HepG2 (cell line): ENCODE data around the gene SLC6A4. TPM values are rescaled to one million over a fixed set of nuclear protein-coding genes. Genes with fewer than 3 reads are reported as not detected.

Source experiments
- ATAC-seq: fragments of 200-7000 bp; cut with Tn5 transposase; 3 replicates; pipeline ENCODE4 v1.9.1; 2020; ENCODE audit warnings: mild to moderate bottlenecking, moderate library complexity
- BruUV-seq: library from RNA; stranded (reverse); fragments of 400-500 nt; replicated peaks from 2 replicates; lab custom pipeline; 2021; lab: Mats Ljungman, UMichigan
- CTCF ChIA-PET: fragments of 300-600 bp; formaldehyde crosslinking; extraction: SDS; loops from one replicate; lab custom pipeline; 2021; ENCODE audit warnings: low total read pairs, inconsistent platforms, low intra/inter-chr PET ratio; lab: Yijun Ruan, JAX
- POLR2A ChIA-PET: fragments of 350-600 bp; sonication (Branson Sonifier 250); formaldehyde crosslinking; loops from one replicate; lab custom pipeline; 2020; ENCODE audit warnings: antibody characterized with exemption, inconsistent platforms; lab: Yijun Ruan, JAX
- DNase-seq: peaks from one replicate; pipeline ENCODE4 v3.0.0-alpha.2; 2015; ENCODE audit warnings: low spot score
- FAIRE-seq: peaks from 3 replicates; lab custom pipeline; 2011; peaks lifted over from hg19 to GRCh38; lab: Jason Lieb, UNC
- H2AFZ ChIP-seq: one replicate; pipeline ENCODE4 v1.6.1; 2011; ENCODE audit warnings: low read length, inconsistent platforms
- H3K27ac ChIP-seq: fragments of 300-600 bp; 3 replicates; pipeline ENCODE4 v1.8.0; 2011; ENCODE audit warnings: mixed run types, mild to moderate bottlenecking, mixed read lengths, low read length, inconsistent platforms; ENCODE audit not compliant: insufficient read depth; ENCODE audit errors: extremely low read length
- H3K27me3 ChIP-seq, 2 experiments: fragments of 200-600 bp in 1 of 2; 2 replicates in 1 of 2; 3 replicates in 1 of 2; pipeline versions ENCODE4 v1.6.0 to v1.8.0; 2011; ENCODE audit warnings: low read length in 2 of 2, mild to moderate bottlenecking in 2 of 2, moderate library complexity in 2 of 2, inconsistent platforms in 1 of 2; ENCODE audit not compliant: insufficient read depth in 2 of 2, control insufficient read depth in 1 of 2
- H3K36me3 ChIP-seq, 2 experiments: fragments of 200-600 bp in 1 of 2; replicated peaks in 1 of 2; 2 replicates in 1 of 2; 3 replicates in 1 of 2; pipeline versions ENCODE4 v1.5.1 to v1.8.0; 2011; ENCODE audit warnings: low read length in 2 of 2, inconsistent platforms in 1 of 2; ENCODE audit not compliant: insufficient read depth in 2 of 2, control insufficient read depth in 1 of 2
- H3K4me1 ChIP-seq: 2 replicates; pipeline ENCODE4 v1.5.1; 2012; ENCODE audit warnings: low read length, inconsistent platforms; ENCODE audit not compliant: insufficient read depth
- H3K4me2 ChIP-seq: 2 replicates; pipeline ENCODE4 v1.6.0; 2011; ENCODE audit warnings: low read depth, low read length, inconsistent platforms
- H3K4me3 ChIP-seq, 3 experiments: fragments of 200-600 bp in 1 of 3; sonication (generic), shearing (Covaris generic) in 1 of 3; replicated peaks in 1 of 3; 2 replicates each; pipeline ENCODE4 v1.5.1; 2011 to 2016; ENCODE audit warnings: low read length in 3 of 3, inconsistent platforms in 2 of 3, low read depth in 2 of 3, mild to moderate bottlenecking in 2 of 3, control low read depth in 1 of 3, mixed read lengths in 1 of 3; ENCODE audit not compliant: insufficient read depth in 1 of 3
- H3K79me2 ChIP-seq: one replicate; pipeline ENCODE4 v1.6.1; 2011; ENCODE audit warnings: low read length, inconsistent platforms; ENCODE audit not compliant: insufficient read depth
- H3K9ac ChIP-seq: 2 replicates; pipeline ENCODE4 v1.6.0; 2011; ENCODE audit warnings: mild to moderate bottlenecking, low read depth, low read length, inconsistent platforms; ENCODE audit not compliant: insufficient read depth
- H3K9me3 ChIP-seq: 2 replicates; pipeline ENCODE4 v1.5.1; 2012; ENCODE audit warnings: mild to moderate bottlenecking, low read length
- H4K20me1 ChIP-seq: 2 replicates; pipeline ENCODE4 v1.6.0; 2011; ENCODE audit warnings: inconsistent platforms, mild to moderate bottlenecking, low read length, moderate library complexity; ENCODE audit not compliant: insufficient read depth
- GATAD2A ChIP-seq: IDR thresholded peaks from 2 replicates; pipeline ENCODE4 v1.6.1; 2016
- PHF20 ChIP-seq: sonication (generic); formaldehyde crosslinking; IDR thresholded peaks from 2 replicates; pipeline ENCODE4 v1.5.0; 2020; ENCODE audit warnings: mild to moderate bottlenecking, missing genetic modification reagents
- PITX1 ChIP-seq: sonication (generic); formaldehyde crosslinking; IDR thresholded peaks from 2 replicates; pipeline ENCODE4 v1.5.1; 2020; ENCODE audit warnings: mild to moderate bottlenecking, missing genetic modification reagents
- POLR2A ChIP-seq, 2 experiments: IDR thresholded peaks; 2 replicates each; pipeline ENCODE4 v1.6.1; 2011; ENCODE audit warnings: low read depth in 2 of 2, low read length in 2 of 2, mild to moderate bottlenecking in 1 of 2, moderate library complexity in 1 of 2; ENCODE audit not compliant: insufficient read depth in 1 of 2
- U2AF1 ChIP-seq: fragments of 200-400 bp; formaldehyde crosslinking; optimal IDR thresholded peaks from 2 replicates; pipeline ENCODE3; 2017; ENCODE audit warnings: mild to moderate bottlenecking, low read depth, low read length
- ZNF232 ChIP-seq: sonication (generic); formaldehyde crosslinking; IDR thresholded peaks from 2 replicates; pipeline ENCODE4 v1.4.0; 2020; ENCODE audit warnings: missing genetic modification reagents, borderline replicate concordance
- ZNF331 ChIP-seq: sonication (generic); formaldehyde crosslinking; IDR thresholded peaks from 2 replicates; pipeline ENCODE4 v1.4.0; 2020; ENCODE audit warnings: missing genetic modification reagents
- ZNF430 ChIP-seq: sonication (generic); formaldehyde crosslinking; IDR thresholded peaks from 2 replicates; pipeline ENCODE4 v1.9.0; 2021; ENCODE audit warnings: mild to moderate bottlenecking, missing genetic modification reagents
- ZNF644 ChIP-seq: IDR thresholded peaks from 2 replicates; pipeline ENCODE4 v1.6.1; 2016; ENCODE audit warnings: low read depth
- WGBS: methylation state at CpG from one replicate; pipeline ENCODE4 v1.1.6; 2017; ENCODE audit warnings: low lambda C conversion rate; 5-methylcytosine and 5-hydroxymethylcytosine counted together
- in situ Hi-C: cut with HindIII; loops from 2 replicates; pipeline ENCODE4 v1.10.0; 2017; ENCODE audit warnings: low pct_unique_long_range_greater_than_20kb; ENCODE audit not compliant: extremely low pct_ligation_motif_present
- intact Hi-C: fragments of 100-400 bp; cut with micrococcal nuclease; formaldehyde crosslinking; loops from one replicate; pipeline ENCODE4 v1.10.0; 2022; ENCODE audit not compliant: unreplicated experiment
- polyA plus RNA-seq, 8 experiments: library from polyadenylated mRNA; depleted of rRNA in 3 of 8; stranded (reverse) in 7 of 8; unstranded in 1 of 8; fragments of >200 nt; fragmentation: Illumina TruSeq in 4 of 8; extraction: Trizol in 4 of 8; gene quantifications; 2 replicates each; pipeline versions ENCODE4 v1.2.1 to v1.2.3, GENCODE V29; 2011 to 2016; ENCODE audit warnings: low read depth in 4 of 8, missing spikeins in 1 of 8, mixed read lengths in 1 of 8; ENCODE audit not compliant: insufficient read depth in 1 of 8
- total RNA-seq, 5 experiments: library from RNA; depleted of rRNA; stranded (reverse); fragments of >200 nt; fragmentation: Illumina TruSeq; extraction: Trizol; gene quantifications; 2 replicates each; pipeline ENCODE4 v1.2.3, GENCODE V29; 2016; ENCODE audit warnings: low read depth in 1 of 5
- TF ChIP-seq, protein P1 (sequence below): sonication (generic); formaldehyde crosslinking; IDR thresholded peaks from 2 replicates; pipeline ENCODE4 v1.5.0; 2020; ENCODE audit warnings: mild to moderate bottlenecking, missing genetic modification reagents, borderline replicate concordance
- TF ChIP-seq, protein P2 (sequence below): sonication (generic); formaldehyde crosslinking; IDR thresholded peaks from 2 replicates; pipeline ENCODE4 v1.4.0; 2020; ENCODE audit warnings: missing genetic modification reagents
- TF ChIP-seq, protein P3 (sequence below): sonication (generic); formaldehyde crosslinking; IDR thresholded peaks from 2 replicates; pipeline ENCODE4 v1.4.0; 2020; ENCODE audit warnings: missing genetic modification reagents, mild to moderate bottlenecking, borderline replicate concordance

SLC6A4 gene
- total and polyA plus RNA-seq, 2 of the 13 experiments (the other 11 are each of a cell fraction or from before 2014, with no cell fraction given) = 7.6 to 20.3 TPM

DNA sequence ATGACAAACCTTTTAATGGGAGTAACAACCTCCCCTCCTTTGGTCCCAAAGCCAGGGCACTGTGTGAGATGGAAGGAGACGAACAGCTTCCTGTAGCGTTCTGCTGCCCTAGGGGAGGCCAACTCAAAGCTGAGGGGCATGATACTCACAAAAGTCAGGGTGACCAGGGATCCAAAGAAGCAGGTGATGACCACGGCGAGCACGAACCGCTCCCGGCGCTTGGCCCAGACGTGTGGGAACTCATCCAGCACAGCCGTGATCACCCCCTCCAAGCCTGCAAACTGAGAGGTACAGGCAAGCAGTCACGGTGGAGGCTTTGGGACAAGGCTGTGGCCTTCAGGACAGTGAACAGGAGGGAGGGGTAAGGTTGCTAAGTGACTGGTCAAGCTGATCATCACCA, 25.1 kb downstream of the SLC6A4 start (continued):
- TF ChIP-seq POLR2A (IDR thresholded peaks at IDR 0.05; ENCODE audit: insufficient read depth in 1 of 2, low read depth in 2 of 2, low read length in 2 of 2) (no peak), ZNF232 (no peak)

DNA sequence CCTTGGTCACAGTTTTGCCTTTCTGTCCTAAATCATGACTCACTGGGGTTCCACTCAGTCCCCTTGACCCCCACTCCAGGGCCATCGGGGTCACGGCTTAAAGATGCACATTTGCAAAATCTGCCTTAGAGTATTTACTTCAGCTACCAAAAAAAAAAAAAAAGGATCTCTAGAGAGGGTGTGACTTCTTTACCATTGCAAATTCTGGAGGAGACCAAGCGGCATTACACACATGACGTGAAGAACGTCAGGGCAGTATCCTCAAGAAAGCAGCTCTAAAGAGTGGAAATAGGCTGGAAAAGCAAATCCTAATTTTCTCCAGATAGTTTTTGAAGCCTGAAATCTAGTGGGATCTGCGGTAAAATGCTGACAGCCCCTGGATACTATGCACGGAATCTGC, 25.6 kb downstream of the SLC6A4 start:
- Histone ChIP-seq H3K27me3 (no peaks in the 10 kb centered on the region), H3K4me3 (no peak overlapping the region), H4K20me1 (no peaks in the 10 kb centered on the region), H3K9ac (no peak overlapping the region), H3K79me2 (no peaks in the 10 kb centered on the region), H3K4me2 (no peak overlapping the region), H3K4me1 (no peaks in the 10 kb centered on the region), H3K9me3 (no peaks in the 10 kb centered on the region), H2AFZ (no peak overlapping the region), H3K36me3 (no peaks in the 10 kb centered on the region; a peak in 2 of 5 replicates), H3K27ac (no peak overlapping the region)
- intact Hi-C loops = no loop called here
- in situ Hi-C loops = no loop called here
- ChIA-PET CTCF (no interaction called here), POLR2A (no interaction called here)
- TF ChIP-seq ZNF331 (CRISPR knock-in tag) (no peak), ZNF644 (CRISPR knock-in tag) (no peak), POLR2A (IDR thresholded peaks at IDR 0.05; ENCODE audit: insufficient read depth in 1 of 2, low read depth in 2 of 2, low read length in 2 of 2) (no peak), GATAD2A (CRISPR knock-in tag) (no peak), U2AF1 (no peak), PHF20 (CRISPR knock-in tag) (no peak), PITX1 (CRISPR knock-in tag) (no peak), ZNF430 (CRISPR knock-in tag) (no peak)
- TF ChIP-seq, protein P1, sequence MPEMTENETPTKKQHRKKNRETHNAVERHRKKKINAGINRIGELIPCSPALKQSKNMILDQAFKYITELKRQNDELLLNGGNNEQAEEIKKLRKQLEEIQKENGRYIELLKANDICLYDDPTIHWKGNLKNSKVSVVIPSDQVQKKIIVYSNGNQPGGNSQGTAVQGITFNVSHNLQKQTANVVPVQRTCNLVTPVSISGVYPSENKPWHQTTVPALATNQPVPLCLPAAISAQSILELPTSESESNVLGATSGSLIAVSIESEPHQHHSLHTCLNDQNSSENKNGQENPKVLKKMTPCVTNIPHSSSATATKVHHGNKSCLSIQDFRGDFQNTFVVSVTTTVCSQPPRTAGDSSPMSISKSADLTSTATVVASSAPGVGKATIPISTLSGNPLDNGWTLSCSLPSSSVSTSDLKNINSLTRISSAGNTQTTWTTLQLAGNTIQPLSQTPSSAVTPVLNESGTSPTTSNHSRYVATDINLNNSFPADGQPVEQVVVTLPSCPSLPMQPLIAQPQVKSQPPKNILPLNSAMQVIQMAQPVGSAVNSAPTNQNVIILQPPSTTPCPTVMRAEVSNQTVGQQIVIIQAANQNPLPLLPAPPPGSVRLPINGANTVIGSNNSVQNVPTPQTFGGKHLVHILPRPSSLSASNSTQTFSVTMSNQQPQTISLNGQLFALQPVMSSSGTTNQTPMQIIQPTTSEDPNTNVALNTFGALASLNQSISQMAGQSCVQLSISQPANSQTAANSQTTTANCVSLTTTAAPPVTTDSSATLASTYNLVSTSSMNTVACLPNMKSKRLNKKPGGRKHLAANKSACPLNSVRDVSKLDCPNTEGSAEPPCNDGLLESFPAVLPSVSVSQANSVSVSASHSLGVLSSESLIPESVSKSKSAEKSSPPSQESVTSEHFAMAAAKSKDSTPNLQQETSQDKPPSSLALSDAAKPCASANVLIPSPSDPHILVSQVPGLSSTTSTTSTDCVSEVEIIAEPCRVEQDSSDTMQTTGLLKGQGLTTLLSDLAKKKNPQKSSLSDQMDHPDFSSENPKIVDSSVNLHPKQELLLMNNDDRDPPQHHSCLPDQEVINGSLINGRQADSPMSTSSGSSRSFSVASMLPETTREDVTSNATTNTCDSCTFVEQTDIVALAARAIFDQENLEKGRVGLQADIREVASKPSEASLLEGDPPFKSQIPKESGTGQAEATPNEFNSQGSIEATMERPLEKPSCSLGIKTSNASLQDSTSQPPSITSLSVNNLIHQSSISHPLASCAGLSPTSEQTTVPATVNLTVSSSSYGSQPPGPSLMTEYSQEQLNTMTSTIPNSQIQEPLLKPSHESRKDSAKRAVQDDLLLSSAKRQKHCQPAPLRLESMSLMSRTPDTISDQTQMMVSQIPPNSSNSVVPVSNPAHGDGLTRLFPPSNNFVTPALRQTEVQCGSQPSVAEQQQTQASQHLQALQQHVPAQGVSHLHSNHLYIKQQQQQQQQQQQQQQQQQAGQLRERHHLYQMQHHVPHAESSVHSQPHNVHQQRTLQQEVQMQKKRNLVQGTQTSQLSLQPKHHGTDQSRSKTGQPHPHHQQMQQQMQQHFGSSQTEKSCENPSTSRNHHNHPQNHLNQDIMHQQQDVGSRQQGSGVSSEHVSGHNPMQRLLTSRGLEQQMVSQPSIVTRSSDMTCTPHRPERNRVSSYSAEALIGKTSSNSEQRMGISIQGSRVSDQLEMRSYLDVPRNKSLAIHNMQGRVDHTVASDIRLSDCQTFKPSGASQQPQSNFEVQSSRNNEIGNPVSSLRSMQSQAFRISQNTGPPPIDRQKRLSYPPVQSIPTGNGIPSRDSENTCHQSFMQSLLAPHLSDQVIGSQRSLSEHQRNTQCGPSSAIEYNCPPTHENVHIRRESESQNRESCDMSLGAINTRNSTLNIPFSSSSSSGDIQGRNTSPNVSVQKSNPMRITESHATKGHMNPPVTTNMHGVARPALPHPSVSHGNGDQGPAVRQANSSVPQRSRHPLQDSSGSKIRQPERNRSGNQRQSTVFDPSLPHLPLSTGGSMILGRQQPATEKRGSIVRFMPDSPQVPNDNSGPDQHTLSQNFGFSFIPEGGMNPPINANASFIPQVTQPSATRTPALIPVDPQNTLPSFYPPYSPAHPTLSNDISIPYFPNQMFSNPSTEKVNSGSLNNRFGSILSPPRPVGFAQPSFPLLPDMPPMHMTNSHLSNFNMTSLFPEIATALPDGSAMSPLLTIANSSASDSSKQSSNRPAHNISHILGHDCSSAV (CRISPR knock-in tag) = no peak
- TF ChIP-seq, protein P2, sequence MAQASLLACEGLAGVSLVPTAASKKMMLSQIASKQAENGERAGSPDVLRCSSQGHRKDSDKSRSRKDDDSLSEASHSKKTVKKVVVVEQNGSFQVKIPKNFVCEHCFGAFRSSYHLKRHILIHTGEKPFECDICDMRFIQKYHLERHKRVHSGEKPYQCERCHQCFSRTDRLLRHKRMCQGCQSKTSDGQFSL = no peak
- TF ChIP-seq, protein P3, sequence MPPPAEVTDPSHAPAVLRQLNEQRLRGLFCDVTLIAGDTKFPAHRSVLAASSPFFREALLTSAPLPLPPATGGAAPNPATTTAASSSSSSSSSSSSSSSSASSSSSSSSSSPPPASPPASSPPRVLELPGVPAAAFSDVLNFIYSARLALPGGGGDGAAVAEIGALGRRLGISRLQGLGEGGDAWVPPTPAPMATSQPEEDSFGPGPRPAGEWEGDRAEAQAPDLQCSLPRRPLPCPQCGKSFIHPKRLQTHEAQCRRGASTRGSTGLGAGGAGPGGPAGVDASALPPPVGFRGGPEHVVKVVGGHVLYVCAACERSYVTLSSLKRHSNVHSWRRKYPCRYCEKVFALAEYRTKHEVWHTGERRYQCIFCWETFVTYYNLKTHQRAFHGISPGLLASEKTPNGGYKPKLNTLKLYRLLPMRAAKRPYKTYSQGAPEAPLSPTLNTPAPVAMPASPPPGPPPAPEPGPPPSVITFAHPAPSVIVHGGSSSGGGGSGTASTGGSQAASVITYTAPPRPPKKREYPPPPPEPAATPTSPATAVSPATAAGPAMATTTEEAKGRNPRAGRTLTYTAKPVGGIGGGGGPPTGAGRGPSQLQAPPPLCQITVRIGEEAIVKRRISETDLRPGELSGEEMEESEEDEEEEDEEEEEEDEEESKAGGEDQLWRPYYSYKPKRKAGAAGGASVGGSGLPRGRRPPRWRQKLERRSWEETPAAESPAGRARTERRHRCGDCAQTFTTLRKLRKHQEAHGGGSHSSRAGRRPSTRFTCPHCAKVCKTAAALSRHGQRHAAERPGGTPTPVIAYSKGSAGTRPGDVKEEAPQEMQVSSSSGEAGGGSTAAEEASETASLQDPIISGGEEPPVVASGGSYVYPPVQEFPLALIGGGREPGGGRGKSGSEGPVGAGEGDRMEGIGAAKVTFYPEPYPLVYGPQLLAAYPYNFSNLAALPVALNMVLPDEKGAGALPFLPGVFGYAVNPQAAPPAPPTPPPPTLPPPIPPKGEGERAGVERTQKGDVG = no peak
- FAIRE-seq (no peak), DNase-seq (no peak), ATAC-seq (no peak)
- no TSS peak for BruUV-seq
- WGBS = 93% methylated on average over 7 of the region's 7 CpGs
